Osteocyte (in vitro differentiated cells): ENCODE results near the gene ATP1B3. TPM values are rescaled to one million over a fixed set of nuclear protein-coding genes. Genes with fewer than 3 reads are reported as not detected.

ENCODE experiments used
- DNase-seq: peaks from one replicate; pipeline ENCODE4 v3.0.0; 2021; ENCODE audit warnings: mixed read lengths; ENCODE audit not compliant: unreplicated experiment; ENCODE audit errors: extremely low spot score
- H3K27ac Mint-ChIP-seq: one replicate; pipeline ENCODE4 v1.8.0; 2021; ENCODE audit warnings: mild to moderate bottlenecking, mixed read lengths; ENCODE audit not compliant: unreplicated experiment
- H3K27me3 Mint-ChIP-seq: one replicate; pipeline ENCODE4 v1.8.0; 2021; ENCODE audit warnings: mixed read lengths; ENCODE audit not compliant: unreplicated experiment
- H3K36me3 Mint-ChIP-seq: one replicate; pipeline ENCODE4 v1.8.0; 2021; ENCODE audit warnings: mixed read lengths; ENCODE audit not compliant: unreplicated experiment
- H3K4me1 Mint-ChIP-seq: one replicate; pipeline ENCODE4 v1.8.0; 2021; ENCODE audit warnings: mixed read lengths; ENCODE audit not compliant: unreplicated experiment
- H3K4me3 Mint-ChIP-seq: one replicate; pipeline ENCODE4 v1.8.0; 2021; ENCODE audit warnings: mild to moderate bottlenecking, moderate library complexity, mixed read lengths; ENCODE audit not compliant: unreplicated experiment
- H3K9me3 Mint-ChIP-seq: one replicate; pipeline ENCODE4 v1.8.0; 2021; ENCODE audit warnings: mixed read lengths; ENCODE audit not compliant: unreplicated experiment
- total RNA-seq: library from RNA; stranded (reverse); gene quantifications from 2 replicates; pipeline ENCODE4 v1.2.1, GENCODE V29; 2021
- TF ChIP-seq, protein P1 (sequence below): fragments of 200-600 bp; sonication (generic); IDR thresholded peaks from 2 replicates; pipeline ENCODE4 v1.5.0; 2021; ENCODE audit warnings: antibody characterized with exemption, mild to moderate bottlenecking, moderate library complexity

The ATP1B3 gene
- total RNA-seq, 1 donor from 2014 or later: 139 TPM

DNA sequence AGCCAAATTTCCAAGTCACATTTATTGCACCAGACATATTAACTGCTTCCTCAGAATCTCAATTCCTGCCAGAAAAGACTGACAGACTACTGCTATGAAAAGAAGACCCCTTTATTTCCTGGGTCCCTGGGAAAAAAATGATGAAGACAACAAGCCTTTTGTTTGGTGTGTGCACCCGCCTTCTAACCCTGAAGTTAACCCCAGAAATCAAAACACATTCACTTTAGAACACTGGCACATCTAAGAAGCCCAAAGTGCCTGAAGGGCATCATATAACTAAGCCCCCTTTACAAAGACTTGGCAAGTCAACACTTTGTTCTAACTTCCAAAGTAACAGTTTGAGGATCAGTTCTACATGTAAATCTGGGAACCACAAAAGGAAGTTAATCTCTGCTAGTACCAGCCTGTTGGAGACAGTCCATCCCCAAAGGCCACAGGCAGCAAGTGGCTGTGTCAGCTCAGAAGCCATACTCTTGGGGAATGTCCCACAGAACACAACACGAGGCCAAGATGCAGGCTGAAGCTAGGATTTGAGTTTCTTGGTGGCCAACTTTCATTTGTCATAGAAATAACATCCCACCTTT lies 16.3 kb upstream of the ATP1B3 start:
- Mint-ChIP-seq H3K9me3 (no peaks in the 10 kb centered on the region), H3K36me3 (no peaks in the 10 kb centered on the region), H3K27ac (no peak overlapping the region), H3K4me1 (no peaks in the 10 kb centered on the region), H3K4me3 (no peak overlapping the region), H3K27me3 (peaks cover 19% of the 10 kb centered on the region)
- TF ChIP-seq, protein P1, sequence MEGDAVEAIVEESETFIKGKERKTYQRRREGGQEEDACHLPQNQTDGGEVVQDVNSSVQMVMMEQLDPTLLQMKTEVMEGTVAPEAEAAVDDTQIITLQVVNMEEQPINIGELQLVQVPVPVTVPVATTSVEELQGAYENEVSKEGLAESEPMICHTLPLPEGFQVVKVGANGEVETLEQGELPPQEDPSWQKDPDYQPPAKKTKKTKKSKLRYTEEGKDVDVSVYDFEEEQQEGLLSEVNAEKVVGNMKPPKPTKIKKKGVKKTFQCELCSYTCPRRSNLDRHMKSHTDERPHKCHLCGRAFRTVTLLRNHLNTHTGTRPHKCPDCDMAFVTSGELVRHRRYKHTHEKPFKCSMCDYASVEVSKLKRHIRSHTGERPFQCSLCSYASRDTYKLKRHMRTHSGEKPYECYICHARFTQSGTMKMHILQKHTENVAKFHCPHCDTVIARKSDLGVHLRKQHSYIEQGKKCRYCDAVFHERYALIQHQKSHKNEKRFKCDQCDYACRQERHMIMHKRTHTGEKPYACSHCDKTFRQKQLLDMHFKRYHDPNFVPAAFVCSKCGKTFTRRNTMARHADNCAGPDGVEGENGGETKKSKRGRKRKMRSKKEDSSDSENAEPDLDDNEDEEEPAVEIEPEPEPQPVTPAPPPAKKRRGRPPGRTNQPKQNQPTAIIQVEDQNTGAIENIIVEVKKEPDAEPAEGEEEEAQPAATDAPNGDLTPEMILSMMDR: no peak
- DNase-seq: no peak

DNA sequence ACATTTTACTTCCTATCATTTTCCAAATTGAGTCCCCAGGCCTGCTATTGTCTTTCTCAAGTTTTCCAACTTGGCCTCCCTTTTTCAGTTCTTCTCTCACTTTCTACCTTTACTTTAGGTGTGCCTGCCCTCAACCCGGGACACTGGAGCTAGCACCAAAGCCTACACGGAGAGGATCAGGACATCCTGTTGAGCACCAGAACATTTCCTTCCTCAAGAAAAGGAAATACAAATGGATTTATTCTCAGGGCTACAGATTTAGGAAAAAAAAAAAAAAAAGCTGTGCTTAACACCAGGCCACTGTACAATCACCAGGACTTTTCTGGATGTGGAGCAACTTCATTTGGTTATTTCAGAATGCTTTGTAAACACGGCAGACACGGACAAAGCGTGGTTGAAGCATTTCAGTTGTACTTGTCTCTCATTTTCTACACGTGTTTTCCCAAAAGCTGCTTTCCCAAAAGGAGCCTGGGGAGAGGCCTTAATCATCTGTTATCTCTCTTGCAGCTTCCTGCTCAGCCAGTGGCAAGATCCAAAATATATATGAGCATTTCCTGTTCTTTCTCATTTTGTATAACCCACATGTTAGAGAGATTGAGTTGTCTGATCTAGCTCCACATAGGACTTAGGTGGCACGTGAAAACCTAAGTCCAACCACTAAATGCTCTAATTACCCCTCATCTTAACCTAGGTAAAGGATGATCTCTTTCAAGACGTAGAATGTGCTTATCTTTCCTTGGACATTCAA lies 15.5 kb upstream of the ATP1B3 start:
- Mint-ChIP-seq H3K4me1 (no peaks in the 10 kb centered on the region), H3K27me3 (peaks cover 22% of the 10 kb centered on the region), H3K27ac (no peak overlapping the region), H3K36me3 (no peaks in the 10 kb centered on the region), H3K9me3 (no peaks in the 10 kb centered on the region), H3K4me3 (no peak overlapping the region)
- DNase-seq: no peak
- TF ChIP-seq, protein P1: no peak

DNA sequence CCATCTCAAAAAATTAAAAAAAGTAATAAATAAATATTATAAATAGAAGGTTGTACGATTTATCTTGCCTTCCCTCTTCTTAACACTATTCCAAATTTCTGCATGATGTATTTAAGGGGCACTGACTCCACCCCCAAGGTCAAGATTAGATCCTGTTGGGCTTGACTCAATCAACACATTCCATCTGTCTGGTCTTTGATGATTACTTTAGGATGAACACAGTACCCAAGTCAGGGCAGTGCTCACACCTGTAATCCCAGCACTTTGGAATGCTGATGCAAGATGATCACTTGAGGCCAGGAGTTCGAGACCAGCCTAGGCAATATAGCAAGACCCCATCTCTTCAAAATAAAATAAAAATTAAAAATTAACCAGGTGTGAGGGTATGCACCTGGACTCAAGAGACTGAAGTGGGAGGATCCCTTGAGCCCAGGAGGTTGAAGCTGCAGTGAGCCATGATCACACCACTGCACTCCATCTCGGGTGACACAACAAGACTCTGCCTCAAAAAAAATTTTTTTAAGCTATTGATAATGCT lies 14.1 kb upstream of the ATP1B3 start:
- no peaks in the 10 kb centered on the region for H3K9me3 Mint-ChIP-seq
- no peaks in the 10 kb centered on the region for H3K36me3 Mint-ChIP-seq
- peaks cover 3% of the 10 kb centered on the region for H3K4me1 Mint-ChIP-seq
- no peak overlapping the region for H3K27ac Mint-ChIP-seq
- TF ChIP-seq, protein P1: no peak
- H3K4me3 Mint-ChIP-seq: no peak overlapping the region
- H3K27me3 Mint-ChIP-seq: peaks cover 22% of the 10 kb centered on the region
- no peak for DNase-seq

DNA sequence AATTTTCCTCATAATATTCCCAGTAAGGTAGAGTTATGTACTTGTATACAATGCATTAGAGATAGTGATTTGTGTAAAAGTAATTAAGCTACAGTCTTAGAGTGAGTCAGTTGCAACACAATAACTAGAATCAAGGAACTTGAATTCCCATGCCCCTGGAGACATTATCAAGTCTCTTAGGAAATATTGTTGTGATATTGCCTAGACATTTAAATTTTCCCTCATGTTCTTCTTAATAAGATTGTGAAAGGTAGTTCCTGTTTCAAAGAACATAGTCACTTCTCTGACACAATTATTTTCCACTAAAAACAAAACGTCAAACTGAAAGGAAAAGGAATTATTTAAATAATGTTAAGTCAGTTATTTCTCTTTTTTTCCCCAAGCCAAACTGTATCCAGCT lies 13.0 kb upstream of the ATP1B3 start:
- H3K36me3 Mint-ChIP-seq: no peaks in the 10 kb centered on the region
- no peaks in the 10 kb centered on the region for H3K9me3 Mint-ChIP-seq
- no peak for DNase-seq
- H3K27me3 Mint-ChIP-seq: peaks cover 19% of the 10 kb centered on the region
- TF ChIP-seq, protein P1: no peak
- no peak overlapping the region for H3K4me3 Mint-ChIP-seq
- H3K27ac Mint-ChIP-seq: no peak overlapping the region
- H3K4me1 Mint-ChIP-seq: peaks cover 3% of the 10 kb centered on the region

DNA sequence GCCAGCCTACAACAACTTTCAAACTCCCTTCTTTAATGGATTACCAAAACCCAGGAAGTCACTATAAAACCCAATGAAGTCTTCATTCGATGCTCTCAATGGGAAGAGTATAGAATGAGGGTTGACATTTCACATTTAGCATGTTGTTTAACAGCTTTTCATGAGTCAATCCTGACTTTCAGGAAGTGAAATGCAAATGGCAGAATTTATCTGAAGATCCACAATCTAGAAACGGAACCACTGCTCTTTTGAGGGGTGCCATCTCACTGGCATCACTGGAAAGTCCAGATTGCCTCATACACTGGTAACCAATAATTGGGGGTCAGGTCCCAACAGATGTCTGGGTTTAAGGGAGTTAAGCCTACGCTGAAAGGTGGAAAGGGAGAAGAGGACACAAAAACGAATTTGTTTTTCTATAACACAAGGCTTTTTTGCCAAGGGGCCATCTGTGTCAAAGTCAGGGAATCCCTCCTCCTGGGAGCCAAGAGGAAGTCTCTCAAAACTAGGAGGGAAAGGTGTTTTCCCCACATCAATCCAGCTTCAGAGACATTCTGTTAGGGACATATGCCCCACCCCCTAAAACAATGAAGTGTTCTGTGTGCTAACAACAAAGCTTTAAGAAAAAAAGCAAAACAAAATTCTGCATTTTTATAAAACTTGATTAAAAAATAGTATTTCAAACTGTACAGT lies 12.0 kb upstream of the ATP1B3 start:
- Mint-ChIP-seq H3K36me3 (no peaks in the 10 kb centered on the region), H3K4me1 (peaks cover 3% of the 10 kb centered on the region), H3K4me3 (no peak overlapping the region), H3K9me3 (no peaks in the 10 kb centered on the region), H3K27me3 (peaks cover 19% of the 10 kb centered on the region), H3K27ac (no peak overlapping the region)
- no peak for DNase-seq
- TF ChIP-seq, protein P1: no peak
